Cardiac fibroblast (primary cell): Measurements from ENCODE around the gene HEMK1.

Experiments
- DNase-seq, 2 donors: peaks; one replicate each; pipeline versions ENCODE4 v3.0.0 to v3.0.0-alpha.2; 2010; ENCODE audit warnings: low read depth in 2 of 2
- H3K4me3 ChIP-seq, 2 donors: replicated peaks in 1 of 2; 1 replicate in 1 of 2; 2 replicates in 1 of 2; pipeline ENCODE4 v1.5.1; 2011; ENCODE audit warnings: low read depth in 2 of 2, low read length in 2 of 2, mild to moderate bottlenecking in 2 of 2, moderate library complexity in 1 of 2
- CTCF ChIP-seq: IDR thresholded peaks from one replicate; pipeline ENCODE4 v1.5.1; 2011; ENCODE audit warnings: low read depth, mild to moderate bottlenecking, low read length, inconsistent platforms

Gene HEMK1

DNA sequence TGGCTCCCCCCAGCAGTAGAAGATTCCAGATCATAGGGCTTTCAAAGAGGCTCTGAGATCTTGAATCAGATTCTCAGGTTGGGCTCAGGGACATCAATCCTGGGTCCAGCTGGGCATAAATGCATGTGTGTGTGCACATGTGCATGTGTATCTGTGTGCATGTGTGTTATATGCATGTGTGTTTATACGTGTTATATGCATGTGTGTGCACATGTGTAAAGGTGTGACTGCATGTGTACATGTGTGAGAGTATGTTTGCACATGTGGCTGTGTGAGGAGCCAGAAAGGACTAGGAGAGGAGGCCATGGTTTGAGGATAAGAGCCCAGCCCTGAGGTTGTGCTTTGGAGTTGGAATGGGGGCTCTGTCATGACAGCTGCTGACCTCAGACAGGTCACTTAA, 45.9 kb downstream of the HEMK1 start:
- no peak for TF ChIP-seq CTCF
- H3K4me3 ChIP-seq, result no peak overlapping the region

GRCh38 chr3:50616003-50616769, 46.9 kb downstream of the HEMK1 start:
- TF ChIP-seq CTCF, result peak; percentile 100
- peak overlapping the region; percentile 81 to 87 for H3K4me3 ChIP-seq

More for the DNA sequence above, 45.9 kb downstream of the HEMK1 start:
- no peak for DNase-seq

GRCh38 chr3:50616770-50617095, 47.4 kb downstream of the HEMK1 start:
- TF ChIP-seq CTCF, result no peak
- DNase-seq, result peak; percentile 87 to 92
- H3K4me3 ChIP-seq, result peak overlapping the region; percentile 81 to 87

More at GRCh38 chr3:50616003-50616769, 46.9 kb downstream of the HEMK1 start:
- DNase-seq, result peak; percentile 87 to 88

DNA sequence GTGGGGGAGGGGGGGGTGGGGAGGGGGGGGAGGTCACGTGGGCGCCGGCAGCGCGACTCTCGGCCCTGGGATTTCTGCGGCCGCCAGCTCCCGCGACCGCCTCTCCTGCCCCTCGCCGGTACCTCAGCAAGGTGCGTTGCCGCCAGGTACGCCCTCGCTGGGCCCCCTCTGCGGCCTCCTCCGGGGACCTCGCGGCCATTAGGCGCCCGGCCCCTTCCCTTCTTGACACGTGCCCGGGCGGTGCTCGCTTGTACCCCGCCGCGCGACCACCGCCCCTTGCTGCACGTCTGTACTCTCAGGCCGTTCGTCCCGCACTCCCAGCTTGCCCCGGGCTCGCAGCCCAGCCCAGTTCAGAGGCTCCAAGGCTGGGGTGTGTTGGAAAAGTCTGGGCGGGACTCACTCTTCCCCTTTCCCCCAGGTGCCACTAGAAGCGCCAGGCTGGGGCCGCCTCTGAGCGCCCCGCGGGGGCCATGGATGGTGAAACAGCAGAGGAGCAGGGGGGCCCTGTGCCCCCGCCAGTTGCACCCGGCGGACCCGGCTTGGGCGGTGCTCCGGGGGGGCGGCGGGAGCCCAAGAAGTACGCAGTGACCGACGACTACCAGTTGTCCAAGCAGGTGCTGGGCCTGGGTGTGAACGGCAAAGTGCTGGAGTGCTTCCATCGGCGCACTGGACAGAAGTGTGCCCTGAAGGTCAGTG, 47.9 kb downstream of the HEMK1 start, which contains the start of gene MAPKAPK3:
TSS of gene MAPKAPK3 (plus strand) at position 56 of the 696 bp plus-strand sequence. CDS start at position 471, 415 bp downstream.
- no peak for TF ChIP-seq CTCF
- H3K4me3 ChIP-seq, result peak within 1 kb of the TSS; percentile 81 to 87
- DNase-seq, result peak in 1 of 2 donors; percentile 13

DNA sequence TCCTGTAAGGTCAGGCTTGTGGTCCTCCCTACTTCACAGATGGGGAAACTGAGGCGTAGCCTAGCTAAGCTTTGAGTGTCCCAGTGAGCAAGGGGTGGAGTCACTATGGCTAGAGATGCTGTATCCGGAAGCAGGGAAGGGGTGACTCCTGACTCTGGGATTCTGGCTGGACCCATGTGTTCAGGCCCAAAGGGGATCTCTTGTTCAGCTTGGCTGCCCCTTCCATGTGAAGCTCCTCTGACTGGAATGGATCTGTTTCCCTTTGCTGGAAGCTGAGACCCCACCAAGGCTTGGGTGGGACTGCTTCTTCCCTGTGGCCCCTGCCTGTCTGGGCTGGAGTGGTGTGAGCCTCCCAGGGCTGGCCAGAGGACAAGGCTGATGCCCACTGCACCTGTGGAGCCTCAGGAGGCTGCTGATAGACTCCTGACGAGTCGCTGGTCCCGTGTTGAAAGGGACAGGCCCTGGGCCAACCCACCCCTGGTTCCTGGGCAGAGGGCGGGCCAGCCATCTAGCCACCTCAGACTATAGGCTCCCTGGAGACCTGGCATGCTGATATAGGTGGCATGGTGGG, 48.7 kb downstream of the HEMK1 start:
- H3K4me3 ChIP-seq, result peak overlapping the region; percentile 81 to 87
- no peak for TF ChIP-seq CTCF
- DNase-seq, result no peak

- H3K4me3 ChIP-seq, result no peak overlapping the region
- DNase-seq, result no peak
- no peak for TF ChIP-seq CTCF
Observed at GRCh38 chr3:50620420-50620819, 51.1 kb downstream of the HEMK1 start.
